GM19467 (cell line): Measurements from ENCODE around the gene BLOC1S4.

Experiments
- ATAC-seq: cut with Tn5 transposase; IDR thresholded peaks from one replicate; pipeline ENCODE4 v1.9.1; 2021; ENCODE audit warnings: mild to moderate bottlenecking, moderate library complexity; ENCODE audit not compliant: unreplicated experiment

Gene BLOC1S4

GRCh38 chr4:6760865-6761264, 44.9 kb downstream of the BLOC1S4 start:
- ATAC-seq = no peak

- no peak for ATAC-seq
Observed at GRCh38 chr4:6761649-6762615, 46.0 kb downstream of the BLOC1S4 start.

GRCh38 chr4:6763330-6763851, 47.4 kb downstream of the BLOC1S4 start:
- no peak for ATAC-seq

GRCh38 chr4:6764976-6765620, 49.1 kb downstream of the BLOC1S4 start:
- no peak for ATAC-seq

GRCh38 chr4:6765703-6766102, 49.7 kb downstream of the BLOC1S4 start:
- no peak for ATAC-seq
